ENCODE measurements around the gene FZD1. TPM values are rescaled to one million over a fixed set of nuclear protein-coding genes. Genes with fewer than 3 reads are reported as not detected.

Gene FZD1
- total RNA-seq, 1 experiment from 2014 or later = 6.1 TPM

DNA sequence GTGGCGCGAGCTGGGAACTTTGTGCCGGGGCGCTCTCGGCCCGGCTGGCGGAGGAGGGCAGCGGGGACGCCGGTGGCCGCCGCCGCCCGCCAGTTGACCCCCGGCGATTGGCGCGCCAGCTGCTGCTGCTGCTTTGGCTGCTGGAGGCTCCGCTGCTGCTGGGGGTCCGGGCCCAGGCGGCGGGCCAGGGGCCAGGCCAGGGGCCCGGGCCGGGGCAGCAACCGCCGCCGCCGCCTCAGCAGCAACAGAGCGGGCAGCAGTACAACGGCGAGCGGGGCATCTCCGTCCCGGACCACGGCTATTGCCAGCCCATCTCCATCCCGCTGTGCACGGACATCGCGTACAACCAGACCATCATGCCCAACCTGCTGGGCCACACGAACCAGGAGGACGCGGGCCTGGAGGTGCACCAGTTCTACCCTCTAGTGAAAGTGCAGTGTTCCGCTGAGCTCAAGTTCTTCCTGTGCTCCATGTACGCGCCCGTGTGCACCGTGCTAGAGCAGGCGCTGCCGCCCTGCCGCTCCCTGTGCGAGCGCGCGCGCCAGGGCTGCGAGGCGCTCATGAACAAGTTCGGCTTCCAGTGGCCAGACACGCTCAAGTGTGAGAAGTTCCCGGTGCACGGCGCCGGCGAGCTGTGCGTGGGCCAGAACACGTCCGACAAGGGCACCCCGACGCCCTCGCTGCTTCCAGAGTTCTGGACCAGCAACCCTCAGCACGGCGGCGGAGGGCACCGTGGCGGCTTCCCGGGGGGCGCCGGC, 870 bp downstream of the FZD1 start:
- DNase-seq (ENCODE audit: low read depth) = peak; percentile 67

DNA sequence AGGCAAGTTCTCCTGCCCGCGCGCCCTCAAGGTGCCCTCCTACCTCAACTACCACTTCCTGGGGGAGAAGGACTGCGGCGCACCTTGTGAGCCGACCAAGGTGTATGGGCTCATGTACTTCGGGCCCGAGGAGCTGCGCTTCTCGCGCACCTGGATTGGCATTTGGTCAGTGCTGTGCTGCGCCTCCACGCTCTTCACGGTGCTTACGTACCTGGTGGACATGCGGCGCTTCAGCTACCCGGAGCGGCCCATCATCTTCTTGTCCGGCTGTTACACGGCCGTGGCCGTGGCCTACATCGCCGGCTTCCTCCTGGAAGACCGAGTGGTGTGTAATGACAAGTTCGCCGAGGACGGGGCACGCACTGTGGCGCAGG, 1.4 kb downstream of the FZD1 start:
- DNase-seq (ENCODE audit: low read depth) = no peak

DNA sequence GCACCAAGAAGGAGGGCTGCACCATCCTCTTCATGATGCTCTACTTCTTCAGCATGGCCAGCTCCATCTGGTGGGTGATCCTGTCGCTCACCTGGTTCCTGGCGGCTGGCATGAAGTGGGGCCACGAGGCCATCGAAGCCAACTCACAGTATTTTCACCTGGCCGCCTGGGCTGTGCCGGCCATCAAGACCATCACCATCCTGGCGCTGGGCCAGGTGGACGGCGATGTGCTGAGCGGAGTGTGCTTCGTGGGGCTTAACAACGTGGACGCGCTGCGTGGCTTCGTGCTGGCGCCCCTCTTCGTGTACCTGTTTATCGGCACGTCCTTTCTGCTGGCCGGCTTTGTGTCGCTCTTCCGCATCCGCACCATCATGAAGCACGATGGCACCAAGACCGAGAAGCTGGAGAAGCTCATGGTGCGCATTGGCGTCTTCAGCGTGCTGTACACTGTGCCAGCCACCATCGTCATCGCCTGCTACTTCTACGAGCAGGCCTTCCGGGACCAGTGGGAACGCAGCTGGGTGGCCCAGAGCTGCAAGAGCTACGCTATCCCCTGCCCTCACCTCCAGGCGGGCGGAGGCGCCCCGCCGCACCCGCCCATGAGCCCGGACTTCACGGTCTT, 1.9 kb downstream of the FZD1 start:
- DNase-seq (ENCODE audit: low read depth) = no peak

DNA sequence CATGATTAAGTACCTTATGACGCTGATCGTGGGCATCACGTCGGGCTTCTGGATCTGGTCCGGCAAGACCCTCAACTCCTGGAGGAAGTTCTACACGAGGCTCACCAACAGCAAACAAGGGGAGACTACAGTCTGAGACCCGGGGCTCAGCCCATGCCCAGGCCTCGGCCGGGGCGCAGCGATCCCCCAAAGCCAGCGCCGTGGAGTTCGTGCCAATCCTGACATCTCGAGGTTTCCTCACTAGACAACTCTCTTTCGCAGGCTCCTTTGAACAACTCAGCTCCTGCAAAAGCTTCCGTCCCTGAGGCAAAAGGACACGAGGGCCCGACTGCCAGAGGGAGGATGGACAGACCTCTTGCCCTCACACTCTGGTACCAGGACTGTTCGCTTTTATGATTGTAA, 2.5 kb downstream of the FZD1 start:
- no peak for DNase-seq (ENCODE audit: low read depth)

DNA sequence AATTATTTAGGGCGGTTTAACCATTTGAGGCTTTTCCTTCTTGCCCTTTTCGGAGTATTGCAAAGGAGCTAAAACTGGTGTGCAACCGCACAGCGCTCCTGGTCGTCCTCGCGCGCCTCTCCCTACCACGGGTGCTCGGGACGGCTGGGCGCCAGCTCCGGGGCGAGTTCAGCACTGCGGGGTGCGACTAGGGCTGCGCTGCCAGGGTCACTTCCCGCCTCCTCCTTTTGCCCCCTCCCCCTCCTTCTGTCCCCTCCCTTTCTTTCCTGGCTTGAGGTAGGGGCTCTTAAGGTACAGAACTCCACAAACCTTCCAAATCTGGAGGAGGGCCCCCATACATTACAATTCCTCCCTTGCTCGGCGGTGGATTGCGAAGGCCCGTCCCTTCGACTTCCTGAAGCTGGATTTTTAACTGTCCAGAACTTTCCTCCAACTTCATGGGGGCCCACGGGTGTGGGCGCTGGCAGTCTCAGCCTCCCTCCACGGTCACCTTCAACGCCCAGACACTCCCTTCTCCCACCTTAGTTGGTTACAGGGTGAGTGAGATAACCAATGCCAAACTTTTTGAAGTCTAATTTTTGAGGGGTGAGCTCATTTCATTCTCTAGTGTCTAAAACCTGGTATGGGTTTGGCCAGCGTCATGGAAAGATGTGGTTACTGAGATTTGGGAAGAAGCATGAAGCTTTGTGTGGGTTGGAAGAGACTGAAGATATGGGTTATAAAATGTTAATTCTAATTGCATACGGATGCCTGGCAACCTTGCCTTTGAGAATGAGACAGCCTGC, 3.1 kb downstream of the FZD1 start:
- peak; percentile 62 for DNase-seq (ENCODE audit: low read depth)

DNA sequence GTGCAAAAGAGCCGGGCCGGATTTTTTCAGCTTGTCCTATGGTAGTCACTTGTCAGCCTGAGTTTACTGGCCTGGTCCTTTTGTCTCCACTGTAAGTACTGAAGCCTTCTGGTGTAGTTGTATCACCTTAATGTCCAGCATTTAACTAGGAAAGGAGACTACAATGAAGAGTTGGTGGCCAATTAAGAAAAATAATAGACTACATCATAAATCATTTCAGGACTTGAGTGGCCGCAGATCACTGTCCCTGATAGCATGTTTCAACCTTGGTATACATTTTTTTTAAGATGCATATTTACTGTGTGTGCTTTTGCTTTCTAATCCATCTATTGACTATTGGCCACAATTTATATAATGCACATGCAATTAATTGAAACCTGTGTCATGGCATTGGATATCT, 6.1 kb downstream of the FZD1 start:
- no peak for DNase-seq (ENCODE audit: low read depth)

DNA sequence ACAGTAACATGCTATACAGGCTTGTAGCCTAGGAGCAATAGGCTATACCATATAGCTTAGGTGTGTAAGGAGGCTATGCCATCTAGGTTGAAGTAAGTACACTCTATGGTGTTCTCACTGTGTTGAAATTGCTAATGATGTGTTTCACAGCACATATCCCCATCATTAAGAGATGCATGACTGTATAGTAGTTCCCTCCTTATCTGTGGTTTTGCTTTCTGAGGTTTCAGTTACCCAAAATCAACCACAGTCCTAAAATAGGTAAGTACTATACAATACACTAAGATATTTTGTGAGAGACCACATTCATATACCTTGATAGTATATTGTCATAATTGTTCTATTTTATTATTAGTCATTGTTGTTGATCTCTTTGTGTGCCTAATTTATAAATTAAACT, 12.7 kb downstream of the FZD1 start:
- DNase-seq (ENCODE audit: low read depth) = no peak

DNA sequence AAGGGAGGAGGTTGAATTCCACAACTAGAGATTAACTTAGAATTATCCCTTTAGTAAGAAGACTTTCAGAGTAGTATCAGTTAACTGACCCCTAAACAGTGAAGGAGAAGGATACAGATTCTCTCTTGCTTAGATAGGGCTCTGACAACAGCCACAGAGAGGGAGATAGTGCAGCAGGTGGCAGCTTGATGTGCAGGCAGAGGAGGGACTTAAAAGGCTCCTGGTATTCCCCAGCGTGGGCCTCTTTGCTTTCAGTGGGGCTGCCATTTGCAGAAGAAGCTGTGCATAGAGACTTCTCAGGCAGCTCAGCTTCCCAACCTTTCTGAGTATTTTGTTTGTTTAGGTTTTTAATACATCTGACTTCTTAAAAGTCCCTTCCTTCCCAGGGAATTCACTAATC, 16.0 kb downstream of the FZD1 start:
- DNase-seq (ENCODE audit: low read depth) = no peak

DNA sequence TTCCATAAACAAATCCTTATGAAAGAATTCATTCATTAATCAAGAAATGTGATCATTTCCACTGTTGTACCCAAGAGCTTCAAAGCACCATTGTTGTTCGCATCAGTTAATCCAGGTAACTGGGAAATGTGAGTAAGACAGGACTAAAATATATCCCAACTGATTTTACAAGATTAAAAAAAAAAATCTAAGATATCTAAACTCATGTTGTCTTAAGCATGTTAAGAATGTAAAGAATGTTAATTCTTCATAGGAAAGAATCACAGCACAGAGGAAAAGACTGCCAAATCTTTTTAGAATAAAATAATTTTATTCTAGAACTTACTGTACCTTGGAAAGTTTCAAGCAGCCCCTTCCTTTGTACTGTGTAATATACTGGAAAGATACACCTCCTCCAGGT, 16.4 kb downstream of the FZD1 start:
- DNase-seq (ENCODE audit: low read depth) = no peak

DNA sequence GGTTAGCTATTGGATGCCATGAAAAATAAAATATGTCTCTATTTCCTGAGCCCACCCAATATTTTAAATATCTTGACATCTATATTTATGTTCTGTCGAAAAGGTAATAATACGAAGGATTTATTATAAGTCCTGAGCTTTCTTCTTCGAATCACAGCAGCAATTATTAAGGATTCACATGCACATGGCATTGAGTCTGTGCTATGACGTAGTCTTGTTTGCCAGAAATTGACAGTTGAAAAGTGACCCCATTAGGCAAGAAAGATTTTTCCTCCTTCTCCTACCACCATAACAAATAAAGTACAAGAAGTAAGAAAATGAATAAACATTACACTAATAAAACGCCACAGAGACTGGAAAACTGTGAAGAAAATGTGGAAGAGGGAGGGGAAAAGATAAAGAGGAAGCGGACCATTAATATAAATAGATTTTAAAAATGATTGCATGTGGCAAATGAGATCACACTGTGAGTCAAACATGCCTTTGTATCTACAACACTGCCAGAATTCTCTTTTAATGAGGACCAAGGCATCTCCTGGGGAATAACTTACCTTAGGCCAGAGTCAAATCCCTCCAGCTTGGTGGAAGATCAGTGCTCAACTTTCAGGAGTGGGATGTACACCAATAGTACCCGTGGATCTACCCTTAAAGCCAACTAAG, 21.6 kb downstream of the FZD1 start:
- peak; percentile 22 for DNase-seq (ENCODE audit: low read depth)

DNA sequence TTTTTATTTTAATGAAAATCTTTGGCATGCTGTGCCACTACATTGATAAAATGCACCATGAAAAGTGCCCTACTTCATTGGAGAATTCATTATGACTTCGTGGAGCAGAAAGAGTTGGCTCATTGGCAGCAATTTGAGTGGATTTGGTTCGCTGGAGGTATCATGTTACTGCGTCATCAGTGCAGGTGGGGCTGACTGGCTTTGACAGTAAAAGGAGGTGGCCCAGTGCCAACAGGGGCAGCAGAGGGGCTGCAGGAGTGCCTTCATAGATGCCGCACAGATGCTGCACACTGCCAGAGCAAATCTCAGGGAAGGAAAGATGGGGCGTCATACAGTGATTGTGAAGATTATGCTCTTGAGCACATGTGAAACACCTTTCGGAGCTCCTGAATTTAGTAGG, 22.2 kb downstream of the FZD1 start:
- DNase-seq (ENCODE audit: low read depth) = no peak

DNA sequence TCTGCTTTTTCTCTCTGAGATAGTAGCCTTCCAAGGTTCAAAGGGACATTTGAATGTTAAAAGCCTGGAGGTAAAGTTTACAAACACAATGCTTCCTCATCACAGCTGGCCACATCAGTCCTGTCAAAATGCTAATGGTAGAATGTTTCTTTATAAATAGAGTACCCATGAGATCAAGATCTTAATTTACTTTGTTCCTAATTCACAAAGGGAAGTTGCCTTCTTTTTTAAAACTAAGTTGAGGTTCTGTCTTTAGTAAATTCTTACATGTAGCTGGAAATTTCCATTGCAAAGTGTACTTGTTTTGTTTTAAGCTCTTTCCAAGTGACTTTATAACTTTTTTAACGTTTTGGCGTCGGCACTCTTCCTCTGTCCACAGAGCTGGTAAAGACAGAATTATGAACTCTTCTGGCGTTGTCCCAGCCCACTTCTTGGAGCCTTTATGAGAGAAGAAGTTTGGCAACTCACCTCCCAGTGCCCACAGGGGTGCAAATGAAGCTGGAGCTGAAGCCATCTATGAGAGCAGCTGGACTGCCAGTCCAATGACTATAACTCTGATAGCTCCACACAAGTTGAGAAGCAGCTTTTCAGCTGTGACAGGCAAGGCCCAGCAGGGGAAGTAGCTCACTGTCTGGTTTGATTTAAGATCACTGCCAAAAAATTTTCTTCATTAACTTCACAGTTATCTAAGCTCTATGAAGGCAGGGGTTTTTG, 23.3 kb downstream of the FZD1 start:
- DNase-seq (ENCODE audit: low read depth) = no peak

DNA sequence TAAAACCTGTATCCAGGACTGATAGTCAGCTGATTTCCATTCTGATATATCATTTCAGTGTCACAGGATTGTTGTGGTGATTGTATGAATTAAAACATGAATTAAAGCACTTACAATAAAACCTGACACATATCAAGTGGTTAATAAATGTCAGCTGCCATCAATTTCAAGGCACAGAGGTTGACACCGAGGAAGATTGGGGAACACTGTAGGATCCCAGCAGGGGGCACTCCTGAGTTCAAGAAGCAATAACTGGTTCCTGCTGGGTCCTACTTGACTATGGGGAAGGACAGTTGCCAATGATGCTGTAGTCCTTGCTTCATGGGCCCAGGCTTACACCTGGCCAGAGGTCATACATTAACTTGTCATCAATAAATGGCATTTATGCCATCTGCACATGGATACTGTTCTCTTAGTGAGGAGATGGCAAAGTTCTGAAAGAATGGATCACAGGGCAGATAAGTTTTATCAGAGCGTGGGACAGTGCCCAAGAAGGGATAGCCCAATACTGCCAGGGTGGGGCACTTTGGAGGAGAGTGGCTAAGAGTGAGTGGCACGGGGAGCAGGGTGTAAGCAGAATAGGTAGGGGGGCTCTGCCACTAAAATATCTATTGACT, 24.1 kb downstream of the FZD1 start:
- peak; percentile 27 for DNase-seq (ENCODE audit: low read depth)

DNA sequence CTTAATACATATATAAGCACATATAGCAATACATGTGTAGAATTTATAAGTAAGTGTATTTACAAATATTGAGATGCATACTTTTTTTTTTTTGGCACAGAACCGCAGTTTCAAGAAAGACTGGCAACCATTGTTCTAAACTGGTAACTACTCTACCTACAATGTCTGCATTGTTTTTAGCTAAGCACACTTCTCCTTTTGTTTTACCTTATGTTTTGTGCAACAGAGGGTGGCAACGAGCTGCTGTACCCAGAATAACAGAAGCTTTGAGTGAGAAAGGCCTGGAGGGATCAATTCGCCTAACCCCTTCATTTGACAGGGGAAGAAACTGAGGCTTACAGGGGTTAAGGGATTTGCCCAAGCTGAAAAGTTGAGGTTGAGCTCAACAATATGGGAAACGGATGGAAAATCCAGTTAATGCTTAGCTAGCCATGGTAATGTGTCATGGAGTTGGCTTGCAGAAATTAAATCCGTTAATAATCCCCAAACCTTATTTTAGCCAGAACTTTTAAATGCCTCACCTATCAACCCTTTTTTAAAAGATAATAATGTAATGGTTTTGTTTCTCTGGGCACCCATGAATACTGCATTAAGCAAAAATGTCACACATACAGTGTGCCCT, 25.5 kb downstream of the FZD1 start:
- no peak for DNase-seq (ENCODE audit: low read depth)

DNA sequence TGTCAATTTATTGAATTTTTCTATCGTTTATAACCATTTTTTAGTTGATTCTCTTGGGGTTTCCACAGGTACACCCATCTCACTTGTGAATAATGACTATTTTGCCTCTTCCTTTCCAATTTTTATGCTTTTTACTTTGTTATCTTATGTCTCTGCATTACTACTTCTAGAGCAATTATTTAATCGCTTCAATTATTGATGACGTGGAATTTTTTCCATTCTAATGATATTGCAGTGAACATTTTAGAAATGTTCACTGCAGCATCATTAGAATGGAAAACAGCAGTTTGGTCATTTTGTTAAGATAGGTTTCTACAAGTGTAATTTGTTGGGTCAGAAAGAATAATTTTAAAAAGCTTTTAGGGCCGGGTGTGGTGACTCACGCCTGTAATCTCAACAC, 27.1 kb downstream of the FZD1 start:
- no peak for DNase-seq (ENCODE audit: low read depth)

DNA sequence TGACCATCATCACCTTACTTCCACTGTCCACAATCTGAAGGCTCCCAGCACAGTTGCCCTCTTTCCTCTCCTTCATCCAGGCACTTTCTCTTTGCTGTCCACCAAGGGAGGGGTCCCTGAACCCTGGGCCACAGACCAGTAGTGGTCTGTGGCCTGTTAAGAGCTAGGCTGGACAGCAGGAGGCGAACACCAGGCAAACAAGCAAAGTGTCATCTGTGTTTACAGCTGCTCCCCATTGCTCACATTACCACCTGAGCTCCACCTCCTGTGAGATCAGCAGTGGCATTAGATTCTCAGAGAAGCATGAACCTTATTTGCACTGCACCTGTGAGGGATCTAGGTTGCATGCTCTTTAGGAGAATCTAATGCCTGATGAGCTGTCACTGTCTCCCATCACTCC, 27.7 kb downstream of the FZD1 start:
- DNase-seq (ENCODE audit: low read depth) = no peak

DNA sequence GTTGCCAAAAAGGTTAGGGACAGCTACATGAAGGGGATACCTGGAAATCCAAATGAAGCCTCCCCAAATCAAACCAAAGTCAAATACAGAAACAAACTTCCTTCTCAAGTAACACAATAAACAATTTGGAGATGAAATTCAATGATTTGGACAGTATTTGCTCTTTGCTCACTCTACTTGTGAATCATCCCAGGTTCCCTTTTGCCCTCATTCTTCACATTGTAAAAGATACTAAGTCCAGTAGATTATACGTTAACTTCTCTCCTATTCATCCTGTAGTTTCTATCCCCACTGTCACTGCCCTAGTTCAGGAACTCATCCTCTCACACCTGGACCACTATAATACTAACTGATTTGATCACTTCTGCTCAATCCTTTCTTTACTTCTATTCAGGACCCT, 28.3 kb downstream of the FZD1 start:
- DNase-seq (ENCODE audit: low read depth) = no peak

DNA sequence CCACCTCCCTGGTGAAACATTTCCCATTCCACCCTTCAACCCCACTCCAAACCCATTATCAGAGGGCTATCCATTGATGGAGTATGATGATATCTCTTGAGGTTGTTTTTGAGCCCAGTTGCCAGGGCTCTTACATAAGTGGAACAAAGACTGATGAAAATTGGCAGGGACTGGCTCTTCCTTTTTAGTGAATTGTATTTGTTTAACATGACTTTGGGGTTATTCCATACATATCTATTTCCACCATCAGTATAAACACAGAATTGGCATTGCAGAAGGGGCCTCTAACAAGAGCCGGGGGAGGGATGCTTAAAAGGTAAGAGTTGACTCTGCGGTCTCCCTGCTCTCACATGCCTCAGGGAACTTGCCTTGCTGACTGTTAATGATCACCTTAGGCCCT, 28.9 kb downstream of the FZD1 start:
- no peak for DNase-seq (ENCODE audit: low read depth)

DNA sequence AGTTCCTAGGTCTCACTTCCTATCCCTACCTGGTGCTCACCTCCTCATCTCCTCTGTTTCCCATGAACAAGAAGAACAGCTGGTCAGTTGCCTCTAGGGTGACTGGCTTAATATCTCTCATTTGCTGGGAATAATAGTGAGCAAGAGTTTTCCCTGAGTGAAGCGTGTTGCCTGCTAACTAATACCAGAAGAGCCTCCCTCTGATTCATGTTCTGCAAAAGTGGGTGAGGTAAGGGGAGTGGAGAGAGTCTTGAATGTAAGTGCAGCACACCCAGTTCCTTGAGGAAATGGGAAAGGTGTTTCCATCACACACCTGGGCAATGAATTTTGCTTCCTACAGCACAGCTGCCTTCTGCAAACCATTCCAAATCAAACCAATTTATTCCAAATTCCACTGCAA, 29.6 kb downstream of the FZD1 start:
- DNase-seq (ENCODE audit: low read depth) = no peak

DNA sequence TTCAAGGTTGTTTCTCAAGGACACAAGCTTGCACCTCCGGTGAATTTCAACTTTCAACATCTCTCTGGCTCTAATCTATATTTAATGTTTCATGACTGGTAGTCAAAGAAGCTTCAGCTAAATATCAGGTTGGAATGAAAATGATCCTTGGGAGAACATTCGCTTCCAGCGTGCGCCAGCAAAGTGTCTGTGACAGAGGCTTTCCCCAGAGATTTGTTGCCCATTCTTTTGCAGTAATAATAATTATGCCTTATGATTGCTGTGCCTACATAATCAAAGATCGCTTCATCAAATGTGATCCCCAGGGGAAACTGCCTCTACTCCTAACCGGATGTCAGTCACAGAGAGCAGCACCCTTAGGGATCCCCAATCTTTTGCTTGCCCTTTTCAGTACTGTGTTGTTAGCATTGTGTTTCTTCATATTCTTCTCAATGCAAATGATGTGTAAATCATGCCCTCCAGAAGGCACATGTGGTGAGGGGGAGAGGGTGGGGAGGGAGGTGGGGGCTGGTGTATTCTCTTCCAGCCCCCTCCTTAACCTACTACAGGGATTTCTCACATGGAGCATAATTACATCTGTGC, 30.5 kb downstream of the FZD1 start:
- DNase-seq (ENCODE audit: low read depth) = no peak

DNA sequence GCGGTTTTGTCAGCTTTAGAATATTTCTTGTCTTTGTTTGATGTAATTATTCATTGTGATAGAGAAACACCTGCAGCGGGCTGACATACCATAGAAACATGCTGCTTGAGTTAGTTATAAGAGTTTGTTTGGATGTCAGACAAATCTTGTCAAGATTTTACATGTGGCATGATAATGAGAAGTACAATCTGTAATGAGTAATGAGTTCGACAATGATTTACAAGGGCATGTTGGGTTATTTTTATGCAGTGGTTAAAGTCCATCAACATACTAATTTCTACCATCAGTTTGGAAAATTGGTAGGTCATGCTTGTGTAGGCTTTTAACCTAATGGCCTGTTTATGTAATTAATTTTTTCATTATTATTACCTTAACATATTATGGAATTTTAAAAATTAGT, 31.3 kb downstream of the FZD1 start:
- DNase-seq (ENCODE audit: low read depth) = no peak
